SU-DHL-6 (cell line): ENCODE data around the gene FMN1.

Experiments used
- H2AFZ ChIP-seq: fragments of 200-600 bp; sonication (generic); 2 replicates; pipeline ENCODE4 v1.6.1; 2014; ENCODE audit warnings: low read depth, mild to moderate bottlenecking, moderate library complexity, mixed read lengths, antibody characterized with exemption, low read length; ENCODE audit not compliant: severe bottlenecking
- H3F3A ChIP-seq: fragments of 200-600 bp; shearing (Covaris generic); 2 replicates; pipeline ENCODE4 v1.6.0; 2016; ENCODE audit warnings: antibody characterized with exemption, mild to moderate bottlenecking; ENCODE audit not compliant: insufficient read depth
- H3K27ac ChIP-seq: fragments of 200-600 bp; sonication (generic); 2 replicates; pipeline ENCODE4 v1.5.1; 2016; ENCODE audit warnings: low read depth, mild to moderate bottlenecking, low read length, moderate library complexity, mixed read lengths
- H3K27me3 ChIP-seq: fragments of 200-600 bp; sonication (generic), shearing (Covaris generic); 2 replicates; pipeline ENCODE4 v1.6.0; 2014; ENCODE audit warnings: mild to moderate bottlenecking, low read length
- H3K36me3 ChIP-seq: fragments of 200-600 bp; sonication (generic); 2 replicates; pipeline ENCODE4 v1.6.1; 2014; ENCODE audit warnings: mild to moderate bottlenecking, low read length, mixed read lengths
- H3K4me2 ChIP-seq: fragments of 300-600, 200-600 bp; shearing (Covaris generic), sonication (generic); 2 replicates; pipeline ENCODE4 v1.6.0; 2014; ENCODE audit warnings: low read length, low read depth, mild to moderate bottlenecking; ENCODE audit not compliant: poor library complexity, severe bottlenecking
- H3K4me3 ChIP-seq: fragments of 200-600 bp; sonication (generic); 2 replicates; pipeline ENCODE4 v1.5.1; 2014; ENCODE audit warnings: antibody characterized with exemption, low read length, mild to moderate bottlenecking, mixed read lengths; ENCODE audit not compliant: insufficient read depth, poor library complexity, severe bottlenecking
- H3K79me2 ChIP-seq: fragments of 200-600 bp; sonication (generic); 2 replicates; pipeline ENCODE4 v1.6.1; 2014; ENCODE audit warnings: mild to moderate bottlenecking, low read length, moderate library complexity; ENCODE audit not compliant: insufficient read depth
- H3K9ac ChIP-seq: fragments of 200-600 bp; sonication (generic); 2 replicates; pipeline ENCODE4 v1.7.0; 2014; ENCODE audit warnings: mild to moderate bottlenecking, low read length
- H3K9me2 ChIP-seq: fragments of 200-600 bp; sonication (generic); replicated peaks from 2 replicates; pipeline ENCODE4 v1.6.1; 2014; ENCODE audit warnings: low read length; ENCODE audit not compliant: insufficient read depth
- H3K9me3 ChIP-seq: fragments of 200-600 bp; sonication (generic); 2 replicates; pipeline ENCODE4 v1.6.1; 2014; ENCODE audit warnings: low read length, mixed read lengths; ENCODE audit not compliant: insufficient read depth
- H4K20me1 ChIP-seq: fragments of 200-600 bp; sonication (generic); 2 replicates; pipeline ENCODE4 v1.6.1; 2014; ENCODE audit warnings: low read depth, mild to moderate bottlenecking, antibody characterized with exemption, low read length, moderate library complexity, mixed read lengths
- EZH2phosphoT487 ChIP-seq: fragments of 200-600 bp; sonication (generic), shearing (Covaris generic); conservative IDR thresholded peaks from 2 replicates; pipeline ENCODE4 v1.6.1; 2018; ENCODE audit warnings: mild to moderate bottlenecking, antibody characterized with exemption, low read length, moderate library complexity, mixed read lengths
- TF ChIP-seq, protein P1 (sequence below): fragments of 200-600 bp; sonication (generic); IDR thresholded peaks from one replicate; pipeline ENCODE4 v1.5.1; 2017; ENCODE audit warnings: antibody characterized with exemption, mild to moderate bottlenecking, low read length, moderate library complexity; ENCODE audit not compliant: insufficient read depth, poor library complexity, severe bottlenecking

The FMN1 gene

DNA sequence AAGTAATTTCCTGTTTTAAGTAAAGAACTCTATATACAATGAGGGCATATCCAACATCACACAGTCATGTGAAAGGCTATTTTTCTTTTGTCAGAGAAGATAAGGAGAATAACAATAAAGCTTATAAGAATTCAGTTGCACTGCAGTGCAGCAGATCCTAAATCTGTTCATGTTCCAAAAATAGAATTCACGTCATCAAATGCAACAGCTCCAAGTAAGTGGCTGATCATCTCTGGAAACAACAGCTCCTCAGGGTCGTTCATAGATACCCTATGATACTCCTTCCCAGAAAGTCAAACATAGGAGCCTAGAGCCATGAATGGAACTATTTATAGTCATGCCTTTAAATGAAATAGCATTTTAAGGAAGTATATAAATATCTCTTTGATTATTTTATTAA lies 100.2 kb downstream of the FMN1 start:
- Histone ChIP-seq H3K36me3 (no peaks in the 10 kb centered on the region), H4K20me1 (no peaks in the 10 kb centered on the region), H3K27me3 (no peaks in the 10 kb centered on the region), H3K27ac (no peak overlapping the region), H3K4me2 (no peak overlapping the region), H3K9ac (no peak overlapping the region), H3K4me3 (no peak overlapping the region), H3K9me3 (no peaks in the 10 kb centered on the region), H3K9me2 (no peaks in the 10 kb centered on the region), H3K79me2 (no peaks in the 10 kb centered on the region), H2AFZ (no peak overlapping the region), H3F3A (no peaks in the 10 kb centered on the region)
- TF ChIP-seq, protein P1, sequence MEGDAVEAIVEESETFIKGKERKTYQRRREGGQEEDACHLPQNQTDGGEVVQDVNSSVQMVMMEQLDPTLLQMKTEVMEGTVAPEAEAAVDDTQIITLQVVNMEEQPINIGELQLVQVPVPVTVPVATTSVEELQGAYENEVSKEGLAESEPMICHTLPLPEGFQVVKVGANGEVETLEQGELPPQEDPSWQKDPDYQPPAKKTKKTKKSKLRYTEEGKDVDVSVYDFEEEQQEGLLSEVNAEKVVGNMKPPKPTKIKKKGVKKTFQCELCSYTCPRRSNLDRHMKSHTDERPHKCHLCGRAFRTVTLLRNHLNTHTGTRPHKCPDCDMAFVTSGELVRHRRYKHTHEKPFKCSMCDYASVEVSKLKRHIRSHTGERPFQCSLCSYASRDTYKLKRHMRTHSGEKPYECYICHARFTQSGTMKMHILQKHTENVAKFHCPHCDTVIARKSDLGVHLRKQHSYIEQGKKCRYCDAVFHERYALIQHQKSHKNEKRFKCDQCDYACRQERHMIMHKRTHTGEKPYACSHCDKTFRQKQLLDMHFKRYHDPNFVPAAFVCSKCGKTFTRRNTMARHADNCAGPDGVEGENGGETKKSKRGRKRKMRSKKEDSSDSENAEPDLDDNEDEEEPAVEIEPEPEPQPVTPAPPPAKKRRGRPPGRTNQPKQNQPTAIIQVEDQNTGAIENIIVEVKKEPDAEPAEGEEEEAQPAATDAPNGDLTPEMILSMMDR: no peak
- no peak for TF ChIP-seq EZH2phosphoT487

DNA sequence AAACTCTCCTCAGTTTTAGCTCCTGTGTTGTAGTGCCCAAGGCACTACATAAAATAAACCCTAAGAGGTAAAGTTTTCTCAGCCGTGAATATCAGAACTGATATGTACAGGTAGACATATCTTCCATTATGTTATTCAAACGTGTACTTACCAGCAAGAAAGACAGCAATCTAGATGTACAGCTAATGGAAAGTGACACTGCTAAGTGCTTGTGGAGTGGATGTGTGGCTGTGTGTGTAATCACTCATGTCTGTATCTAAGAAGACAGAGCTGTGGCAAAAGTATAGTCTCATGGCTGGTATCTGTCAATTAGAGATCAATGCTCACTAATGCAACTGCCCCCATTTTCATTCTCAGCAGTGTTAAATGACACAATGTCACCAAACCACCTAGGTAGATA lies 101.3 kb downstream of the FMN1 start:
- TF ChIP-seq, protein P1: no peak
- H3K27me3 ChIP-seq: no peaks in the 10 kb centered on the region

DNA sequence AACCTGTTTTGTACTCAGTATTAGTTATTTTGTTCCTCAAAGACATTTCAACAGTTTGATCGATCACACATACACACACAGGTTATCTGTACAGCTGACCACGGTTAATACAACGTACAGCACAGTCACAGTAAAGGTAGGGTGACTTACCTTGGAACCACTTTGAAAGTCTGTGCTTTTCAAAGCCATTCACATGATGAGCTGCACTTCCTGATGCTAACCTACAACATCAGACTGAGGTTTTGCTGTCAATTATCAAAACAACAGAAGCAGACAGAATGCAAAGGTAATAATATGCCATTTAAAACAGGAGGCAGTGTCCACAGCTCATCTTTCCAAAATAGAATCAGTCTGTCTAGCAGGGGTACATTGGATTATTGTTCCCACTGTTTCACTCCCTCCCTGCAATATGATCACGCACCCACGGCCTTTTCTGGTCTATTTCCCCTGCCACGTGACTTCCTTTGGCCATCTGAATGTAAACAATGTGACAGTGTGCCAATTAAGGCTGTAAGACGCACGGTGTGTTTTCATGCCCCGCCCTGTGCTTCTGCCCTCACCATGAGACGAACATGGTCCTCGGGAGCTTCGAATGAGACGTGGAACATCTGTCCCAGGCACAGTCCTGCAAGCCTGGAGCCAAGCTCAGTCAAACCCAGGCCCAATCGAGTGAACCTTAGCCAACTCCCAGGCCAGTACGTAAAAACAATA lies 102.4 kb downstream of the FMN1 start:
- TF ChIP-seq EZH2phosphoT487: no peak
- TF ChIP-seq, protein P1: no peak
- no peaks in the 10 kb centered on the region for H3K27me3 ChIP-seq
- no peak overlapping the region for H3K4me3 ChIP-seq
- no peak overlapping the region for H3K9ac ChIP-seq
- no peaks in the 10 kb centered on the region for H3K9me2 ChIP-seq
- no peak overlapping the region for H3K4me2 ChIP-seq
- H3K27ac ChIP-seq: no peak overlapping the region
- no peak overlapping the region for H2AFZ ChIP-seq
- H4K20me1 ChIP-seq: no peaks in the 10 kb centered on the region
- H3K79me2 ChIP-seq: no peaks in the 10 kb centered on the region
- H3K9me3 ChIP-seq: no peaks in the 10 kb centered on the region
- no peaks in the 10 kb centered on the region for H3F3A ChIP-seq
- H3K36me3 ChIP-seq: no peaks in the 10 kb centered on the region

More for the DNA sequence above, 101.3 kb downstream of the FMN1 start:
- Histone ChIP-seq H3K79me2 (no peaks in the 10 kb centered on the region), H3K36me3 (no peaks in the 10 kb centered on the region), H3F3A (no peaks in the 10 kb centered on the region), H4K20me1 (no peaks in the 10 kb centered on the region), H3K9me2 (no peaks in the 10 kb centered on the region), H3K9ac (no peak overlapping the region), H2AFZ (no peak overlapping the region), H3K4me3 (no peak overlapping the region), H3K4me2 (no peak overlapping the region), H3K27ac (no peak overlapping the region), H3K9me3 (no peaks in the 10 kb centered on the region)
